Neural progenitor cell (in vitro differentiated cells): ENCODE results near the gene NEGR1. TPM values are rescaled to one million over a fixed set of nuclear protein-coding genes. Genes with fewer than 3 reads are reported as not detected.

ENCODE experiments used
- DNase-seq: peaks from one replicate; pipeline ENCODE4 v3.0.0-alpha.2; 2016; ENCODE audit warnings: low spot score
- H2AFZ ChIP-seq: fragments of 200-600 bp; sonication (generic); replicated peaks from 2 replicates; pipeline ENCODE4 v1.6.1; 2016; ENCODE audit warnings: antibody characterized with exemption
- H3F3A ChIP-seq: fragments of 200-600 bp; sonication (generic); 2 replicates; pipeline ENCODE4 v1.6.1; 2016; ENCODE audit warnings: antibody characterized with exemption, low read depth
- H3K27ac ChIP-seq: fragments of 200-600 bp; sonication (generic); 2 replicates; pipeline ENCODE4 v1.5.1; 2016; ENCODE audit warnings: mild to moderate bottlenecking
- H3K27me3 ChIP-seq: fragments of 200-600 bp; sonication (generic); 2 replicates; pipeline ENCODE4 v1.6.1; 2016; ENCODE audit warnings: mild to moderate bottlenecking, moderate library complexity
- H3K36me3 ChIP-seq: fragments of 200-600 bp; sonication (generic); 2 replicates; pipeline ENCODE4 v1.5.1; 2016
- H3K4me1 ChIP-seq: fragments of 200-600 bp; sonication (generic); 2 replicates; pipeline ENCODE4 v1.6.1; 2016; ENCODE audit warnings: mixed run types
- H3K4me2 ChIP-seq: fragments of 200-600 bp; sonication (generic); 2 replicates; pipeline ENCODE4 v1.6.1; 2016
- H3K4me3 ChIP-seq: fragments of 200-600 bp; sonication (generic); 2 replicates; pipeline ENCODE4 v1.5.1; 2016
- H3K79me2 ChIP-seq: fragments of 200-600 bp; sonication (generic); 2 replicates; pipeline ENCODE4 v1.6.1; 2016; ENCODE audit warnings: low read depth
- H3K9ac ChIP-seq: fragments of 200-600 bp; sonication (generic); 2 replicates; pipeline ENCODE4 v1.6.1; 2016
- H3K9me3 ChIP-seq: fragments of 200-600 bp; sonication (generic); 2 replicates; pipeline ENCODE4 v1.5.1; 2016; ENCODE audit warnings: low read depth
- H4K20me1 ChIP-seq: fragments of 200-600 bp; sonication (generic); 2 replicates; pipeline ENCODE4 v1.6.1; 2016; ENCODE audit warnings: low read depth
- H3K27ac Mint-ChIP-seq: 3 replicates; pipeline ENCODE4 v1.8.0; 2021; ENCODE audit warnings: mixed read lengths
- H3K27me3 Mint-ChIP-seq: 2 replicates; pipeline ENCODE4 v1.8.0; 2022; ENCODE audit warnings: low read depth, mild to moderate bottlenecking, inconsistent platforms, moderate library complexity, mixed read lengths; ENCODE audit not compliant: insufficient read depth
- H3K36me3 Mint-ChIP-seq: 3 replicates; pipeline ENCODE4 v1.8.0; 2021; ENCODE audit warnings: mixed read lengths
- H3K4me1 Mint-ChIP-seq: 3 replicates; pipeline ENCODE4 v1.8.0; 2021; ENCODE audit warnings: mixed read lengths
- H3K4me3 Mint-ChIP-seq: 3 replicates; pipeline ENCODE4 v1.8.0; 2021; ENCODE audit warnings: mild to moderate bottlenecking, moderate library complexity, mixed read lengths
- H3K9me3 Mint-ChIP-seq: 3 replicates; pipeline ENCODE4 v1.8.0; 2020; ENCODE audit warnings: mixed read lengths
- EZH2 ChIP-seq: fragments of 200-600 bp; sonication (generic); IDR thresholded peaks from 2 replicates; pipeline ENCODE4 v1.6.1; 2017; ENCODE audit warnings: antibody characterized with exemption, mild to moderate bottlenecking, moderate library complexity
- EZH2phosphoT487 ChIP-seq: fragments of 200-600 bp; sonication (generic); IDR thresholded peaks from 2 replicates; pipeline ENCODE4 v1.6.1; 2017; ENCODE audit warnings: antibody characterized with exemption
- total RNA-seq: library from RNA; depleted of rRNA; stranded (reverse); fragments of >200 nt; gene quantifications from 2 replicates; pipeline ENCODE4 v1.2.3, GENCODE V29; 2015; ENCODE audit warnings: low replicate concordance
- TF ChIP-seq, protein P1 (sequence below): fragments of 200-600 bp; sonication (generic); IDR thresholded peaks from 2 replicates; pipeline ENCODE4 v1.5.1; 2017; ENCODE audit warnings: antibody characterized with exemption, mild to moderate bottlenecking

The NEGR1 gene
- total RNA-seq, 1 donor from 2014 or later, result 0.62 TPM

DNA sequence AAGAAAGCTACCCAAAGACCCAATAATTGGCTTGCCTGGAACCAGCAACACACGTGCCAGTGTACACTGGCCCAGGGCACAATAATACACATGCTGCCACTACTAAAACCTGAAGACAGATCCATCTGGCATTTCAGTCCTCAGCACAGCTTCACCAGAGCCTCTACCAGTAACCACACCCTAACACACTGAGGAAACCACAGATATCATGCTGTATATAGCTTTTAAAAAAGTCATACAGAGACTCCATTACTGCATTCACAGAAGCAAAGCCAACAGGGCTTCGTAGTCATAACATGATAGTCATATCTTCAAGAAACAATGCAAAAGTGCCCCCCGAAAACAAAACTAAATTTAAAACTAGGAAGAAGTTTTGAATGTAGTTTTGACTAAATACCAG is 40.6 kb upstream of the NEGR1 start:
- Mint-ChIP-seq H3K27me3 (no peaks in the 10 kb centered on the region), H3K4me3 (no peak overlapping the region), H3K36me3 (no peaks in the 10 kb centered on the region), H3K4me1 (no peaks in the 10 kb centered on the region), H3K9me3 (no peaks in the 10 kb centered on the region), H3K27ac (no peak overlapping the region)
- H3K9ac ChIP-seq, result no peak overlapping the region
- no peaks in the 10 kb centered on the region for H3F3A ChIP-seq
- H3K4me2 ChIP-seq, result no peak overlapping the region
- no peaks in the 10 kb centered on the region for H3K9me3 ChIP-seq
- no peaks in the 10 kb centered on the region for H3K4me1 ChIP-seq
- no peak overlapping the region for H3K4me3 ChIP-seq
- H4K20me1 ChIP-seq, result no peaks in the 10 kb centered on the region
- H3K27ac ChIP-seq, result no peak overlapping the region
- H3K27me3 ChIP-seq, result no peaks in the 10 kb centered on the region
- H2AFZ ChIP-seq, result no peak overlapping the region
- no peak for DNase-seq
- TF ChIP-seq EZH2phosphoT487, result no peak
- no peak for TF ChIP-seq EZH2
- TF ChIP-seq, protein P1, sequence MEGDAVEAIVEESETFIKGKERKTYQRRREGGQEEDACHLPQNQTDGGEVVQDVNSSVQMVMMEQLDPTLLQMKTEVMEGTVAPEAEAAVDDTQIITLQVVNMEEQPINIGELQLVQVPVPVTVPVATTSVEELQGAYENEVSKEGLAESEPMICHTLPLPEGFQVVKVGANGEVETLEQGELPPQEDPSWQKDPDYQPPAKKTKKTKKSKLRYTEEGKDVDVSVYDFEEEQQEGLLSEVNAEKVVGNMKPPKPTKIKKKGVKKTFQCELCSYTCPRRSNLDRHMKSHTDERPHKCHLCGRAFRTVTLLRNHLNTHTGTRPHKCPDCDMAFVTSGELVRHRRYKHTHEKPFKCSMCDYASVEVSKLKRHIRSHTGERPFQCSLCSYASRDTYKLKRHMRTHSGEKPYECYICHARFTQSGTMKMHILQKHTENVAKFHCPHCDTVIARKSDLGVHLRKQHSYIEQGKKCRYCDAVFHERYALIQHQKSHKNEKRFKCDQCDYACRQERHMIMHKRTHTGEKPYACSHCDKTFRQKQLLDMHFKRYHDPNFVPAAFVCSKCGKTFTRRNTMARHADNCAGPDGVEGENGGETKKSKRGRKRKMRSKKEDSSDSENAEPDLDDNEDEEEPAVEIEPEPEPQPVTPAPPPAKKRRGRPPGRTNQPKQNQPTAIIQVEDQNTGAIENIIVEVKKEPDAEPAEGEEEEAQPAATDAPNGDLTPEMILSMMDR, result no peak
- H3K36me3 ChIP-seq, result no peaks in the 10 kb centered on the region
- no peaks in the 10 kb centered on the region for H3K79me2 ChIP-seq

DNA sequence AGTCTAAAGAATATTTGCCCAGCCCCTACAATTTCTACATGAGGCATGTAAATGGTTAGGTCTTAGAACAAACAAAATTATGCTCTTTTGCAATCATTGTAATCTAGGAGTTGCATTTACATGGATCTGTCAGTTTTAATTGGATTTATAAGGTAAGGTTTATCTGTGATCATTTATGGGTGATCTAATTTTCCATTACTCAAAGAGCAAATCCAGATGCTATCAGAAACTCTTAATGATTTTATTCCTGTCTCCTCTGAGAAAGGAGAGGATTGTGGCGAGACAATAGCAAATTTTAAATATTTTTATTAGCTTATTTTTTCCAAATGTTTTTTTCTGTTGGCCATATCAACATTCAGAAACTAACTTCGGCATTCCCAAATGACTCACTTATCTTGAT is 14.2 kb upstream of the NEGR1 start:
- Mint-ChIP-seq H3K27me3 (no peaks in the 10 kb centered on the region), H3K4me3 (no peak overlapping the region), H3K9me3 (peaks cover 3% of the 10 kb centered on the region), H3K27ac (no peak overlapping the region), H3K36me3 (no peaks in the 10 kb centered on the region), H3K4me1 (no peaks in the 10 kb centered on the region)
- Histone ChIP-seq H3F3A (no peaks in the 10 kb centered on the region), H4K20me1 (no peaks in the 10 kb centered on the region), H2AFZ (no peak overlapping the region), H3K27me3 (no peaks in the 10 kb centered on the region), H3K9ac (no peak overlapping the region), H3K36me3 (no peaks in the 10 kb centered on the region), H3K27ac (no peak overlapping the region), H3K4me1 (no peaks in the 10 kb centered on the region), H3K79me2 (no peaks in the 10 kb centered on the region), H3K4me2 (no peak overlapping the region), H3K9me3 (no peaks in the 10 kb centered on the region), H3K4me3 (no peak overlapping the region)
- TF ChIP-seq, protein P1, result no peak
- TF ChIP-seq EZH2phosphoT487 (no peak), EZH2 (no peak)
- no peak for DNase-seq

DNA sequence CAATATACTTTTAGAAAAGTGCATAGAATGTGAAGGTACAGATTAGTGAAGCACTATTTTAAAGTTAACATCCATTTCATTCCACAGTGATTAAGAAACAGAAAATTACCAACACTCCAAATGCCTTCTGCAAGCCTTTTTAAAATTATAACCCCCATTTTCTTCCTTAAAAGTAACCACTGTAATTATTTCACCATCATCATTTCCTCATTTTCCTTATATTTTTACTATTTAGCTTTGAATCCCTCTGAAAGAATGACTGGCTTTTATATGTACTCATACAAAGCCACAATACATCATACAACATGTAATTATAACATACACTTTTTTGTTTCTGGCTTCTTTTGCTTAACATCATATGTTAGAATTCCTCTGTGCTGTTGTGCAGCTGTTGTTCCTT is 6.5 kb upstream of the NEGR1 start:
- peaks cover 4% of the 10 kb centered on the region for H3K4me1 Mint-ChIP-seq
- H3K4me3 Mint-ChIP-seq, result no peak overlapping the region
- no peaks in the 10 kb centered on the region for H3K36me3 Mint-ChIP-seq
- H3K79me2 ChIP-seq, result no peaks in the 10 kb centered on the region
- DNase-seq, result no peak
- TF ChIP-seq, protein P1, result no peak
- TF ChIP-seq EZH2phosphoT487 (no peak), EZH2 (no peak)
- H3K27ac ChIP-seq, result no peak overlapping the region
- no peak overlapping the region for H3K4me2 ChIP-seq
- H3F3A ChIP-seq, result peaks cover 12% of the 10 kb centered on the region
- H3K27me3 Mint-ChIP-seq, result peaks cover 2% of the 10 kb centered on the region
- H3K27ac Mint-ChIP-seq, result no peak overlapping the region
- no peaks in the 10 kb centered on the region for H3K9me3 ChIP-seq
- no peak overlapping the region for H2AFZ ChIP-seq
- no peaks in the 10 kb centered on the region for H3K9me3 Mint-ChIP-seq
- no peaks in the 10 kb centered on the region for H4K20me1 ChIP-seq
- H3K4me1 ChIP-seq, result peaks cover 11% of the 10 kb centered on the region
- H3K36me3 ChIP-seq, result no peaks in the 10 kb centered on the region
- no peak overlapping the region for H3K4me3 ChIP-seq
- peaks cover 28% of the 10 kb centered on the region for H3K27me3 ChIP-seq
- H3K9ac ChIP-seq, result no peak overlapping the region

DNA sequence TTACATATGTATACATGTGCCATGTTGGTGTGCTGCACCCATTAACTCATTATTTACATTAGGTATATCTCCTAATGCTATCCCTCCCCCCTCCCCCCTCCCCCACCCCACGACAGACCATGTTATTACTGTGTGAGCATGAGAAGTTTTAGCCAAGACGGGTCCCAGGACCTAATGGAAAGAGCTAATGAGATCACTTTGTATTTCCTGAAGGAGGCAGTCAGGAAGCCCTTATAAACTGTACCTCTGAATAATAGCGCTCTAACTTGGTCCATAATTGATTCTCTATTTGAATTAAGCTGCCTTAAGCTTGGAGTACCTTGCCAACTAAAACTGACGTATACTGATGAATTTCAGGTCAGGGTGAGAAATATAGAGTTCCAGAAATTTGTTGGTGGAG is 4.1 kb upstream of the NEGR1 start:
- TF ChIP-seq EZH2 (no peak), EZH2phosphoT487 (no peak)
- TF ChIP-seq, protein P1, result no peak
- Histone ChIP-seq H3K9me3 (no peaks in the 10 kb centered on the region), H3K27ac (no peak overlapping the region), H3K4me1 (peaks cover 11% of the 10 kb centered on the region), H2AFZ (no peak overlapping the region), H3F3A (peaks cover 25% of the 10 kb centered on the region), H3K27me3 (peaks cover 38% of the 10 kb centered on the region), H3K36me3 (no peaks in the 10 kb centered on the region), H3K9ac (no peak overlapping the region), H4K20me1 (no peaks in the 10 kb centered on the region), H3K79me2 (no peaks in the 10 kb centered on the region), H3K4me3 (no peak overlapping the region), H3K4me2 (no peak overlapping the region)
- Mint-ChIP-seq H3K9me3 (no peaks in the 10 kb centered on the region), H3K4me3 (peak overlapping the region; percentile 5), H3K27me3 (peaks cover 9% of the 10 kb centered on the region), H3K27ac (no peak overlapping the region), H3K4me1 (peaks cover 12% of the 10 kb centered on the region), H3K36me3 (no peaks in the 10 kb centered on the region)
- no peak for DNase-seq
